ENCODE measurements around the gene DPP3. TPM values are rescaled to one million over a fixed set of nuclear protein-coding genes. Genes with fewer than 3 reads are reported as not detected.

DPP3 gene
- total RNA-seq, 1 donor from 2014 or later = 60.0 TPM

- Mint-ChIP-seq H3K4me3 (ENCODE audit: unreplicated experiment) (no peak overlapping the region), H3K27me3 (ENCODE audit: low read depth, unreplicated experiment) (no peaks in the 10 kb centered on the region), H3K9me3 (ENCODE audit: unreplicated experiment) (no peaks in the 10 kb centered on the region), H3K4me1 (ENCODE audit: low read depth, unreplicated experiment) (no peaks in the 10 kb centered on the region), H3K27ac (ENCODE audit: unreplicated experiment) (no peak overlapping the region), H3K36me3 (ENCODE audit: low read depth, unreplicated experiment) (peaks cover 12% of the 10 kb centered on the region)
- no peaks in the 10 kb centered on the region for H3K4me1 ChIP-seq (ENCODE audit: insufficient read depth, low read length)
- no peaks in the 10 kb centered on the region for H3K27me3 ChIP-seq (ENCODE audit: insufficient read depth, low read length)
- H4K20me1 ChIP-seq (ENCODE audit: insufficient read depth, low read length) = no peaks in the 10 kb centered on the region
- no peak overlapping the region for H3K4me3 ChIP-seq (ENCODE audit: insufficient read depth, low read depth, low read length)
- FAIRE-seq (no peak), DNase-seq (ENCODE audit: low read depth) (no peak)
- H3K4me2 ChIP-seq (ENCODE audit: low read length) = no peak overlapping the region
- TF ChIP-seq CTCF (IDR thresholded peaks at IDR 0.05; ENCODE audit: insufficient read depth, low read depth, low read length) (no peak), EZH2 (IDR thresholded peaks at IDR 0.05; ENCODE audit: insufficient read depth, low read length) (no peak)
- no peaks in the 10 kb centered on the region for H3K79me2 ChIP-seq (ENCODE audit: insufficient read depth, low read length)
- no peaks in the 10 kb centered on the region for H3K9me3 ChIP-seq (ENCODE audit: insufficient read depth, low read depth, low read length)
- H3K36me3 ChIP-seq (ENCODE audit: insufficient read depth, low read length) = no peaks in the 10 kb centered on the region
- H3K27ac ChIP-seq (ENCODE audit: low read depth, low read length) = no peak overlapping the region
- H3K9ac ChIP-seq (ENCODE audit: low read length) = no peak overlapping the region
- H2AFZ ChIP-seq (ENCODE audit: low read depth, low read length) = no peak overlapping the region
Measured at GRCh38 chr11:66529655-66530054, 49.4 kb downstream of the DPP3 start.

GRCh38 chr11:66530927-66531709, 50.9 kb downstream of the DPP3 start:
- H3K9me3 ChIP-seq (ENCODE audit: insufficient read depth, low read depth, low read length) = no peaks in the 10 kb centered on the region
- no peaks in the 10 kb centered on the region for H3K79me2 ChIP-seq (ENCODE audit: insufficient read depth, low read length)
- no peaks in the 10 kb centered on the region for H3K27me3 ChIP-seq (ENCODE audit: insufficient read depth, low read length)
- no peak overlapping the region for H2AFZ ChIP-seq (ENCODE audit: low read depth, low read length)
- H3K27ac ChIP-seq (ENCODE audit: low read depth, low read length) = no peak overlapping the region
- Mint-ChIP-seq H3K27ac (ENCODE audit: unreplicated experiment) (no peak overlapping the region), H3K4me1 (ENCODE audit: low read depth, unreplicated experiment) (no peaks in the 10 kb centered on the region), H3K27me3 (ENCODE audit: low read depth, unreplicated experiment) (no peaks in the 10 kb centered on the region), H3K4me3 (ENCODE audit: unreplicated experiment) (no peak overlapping the region), H3K36me3 (ENCODE audit: low read depth, unreplicated experiment) (peaks cover 14% of the 10 kb centered on the region), H3K9me3 (ENCODE audit: unreplicated experiment) (no peaks in the 10 kb centered on the region)
- H3K36me3 ChIP-seq (ENCODE audit: insufficient read depth, low read length) = no peaks in the 10 kb centered on the region
- TF ChIP-seq EZH2 (IDR thresholded peaks at IDR 0.05; ENCODE audit: insufficient read depth, low read length) (no peak), CTCF (IDR thresholded peaks at IDR 0.05; ENCODE audit: insufficient read depth, low read depth, low read length) (no peak)
- no peak for FAIRE-seq
- DNase-seq (ENCODE audit: low read depth) = no peak
- H4K20me1 ChIP-seq (ENCODE audit: insufficient read depth, low read length) = no peaks in the 10 kb centered on the region
- no peak overlapping the region for H3K4me2 ChIP-seq (ENCODE audit: low read length)
- H3K9ac ChIP-seq (ENCODE audit: low read length) = no peak overlapping the region
- no peaks in the 10 kb centered on the region for H3K4me1 ChIP-seq (ENCODE audit: insufficient read depth, low read length)
- no peak overlapping the region for H3K4me3 ChIP-seq (ENCODE audit: insufficient read depth, low read depth, low read length)

GRCh38 chr11:66531841-66532240, 51.6 kb downstream of the DPP3 start:
- Histone ChIP-seq H3K4me2 (ENCODE audit: low read length) (no peak overlapping the region), H3K4me3 (ENCODE audit: insufficient read depth, low read depth, low read length) (no peak overlapping the region), H3K27me3 (ENCODE audit: insufficient read depth, low read length) (no peaks in the 10 kb centered on the region), H3K27ac (ENCODE audit: low read depth, low read length) (no peak overlapping the region), H3K4me1 (ENCODE audit: insufficient read depth, low read length) (no peaks in the 10 kb centered on the region), H3K9ac (ENCODE audit: low read length) (no peak overlapping the region), H3K9me3 (ENCODE audit: insufficient read depth, low read depth, low read length) (no peaks in the 10 kb centered on the region), H4K20me1 (ENCODE audit: insufficient read depth, low read length) (no peaks in the 10 kb centered on the region), H2AFZ (ENCODE audit: low read depth, low read length) (no peak overlapping the region), H3K79me2 (ENCODE audit: insufficient read depth, low read length) (no peaks in the 10 kb centered on the region), H3K36me3 (ENCODE audit: insufficient read depth, low read length) (no peaks in the 10 kb centered on the region)
- TF ChIP-seq EZH2 (IDR thresholded peaks at IDR 0.05; ENCODE audit: insufficient read depth, low read length) (no peak), CTCF (IDR thresholded peaks at IDR 0.05; ENCODE audit: insufficient read depth, low read depth, low read length) (no peak)
- no peaks in the 10 kb centered on the region for H3K9me3 Mint-ChIP-seq (ENCODE audit: unreplicated experiment)
- H3K36me3 Mint-ChIP-seq (ENCODE audit: low read depth, unreplicated experiment) = peaks cover 20% of the 10 kb centered on the region
- H3K27me3 Mint-ChIP-seq (ENCODE audit: low read depth, unreplicated experiment) = no peaks in the 10 kb centered on the region
- no peak for DNase-seq (ENCODE audit: low read depth)
- H3K4me3 Mint-ChIP-seq (ENCODE audit: unreplicated experiment) = no peak overlapping the region
- no peak overlapping the region for H3K27ac Mint-ChIP-seq (ENCODE audit: unreplicated experiment)
- FAIRE-seq = no peak
- no peaks in the 10 kb centered on the region for H3K4me1 Mint-ChIP-seq (ENCODE audit: low read depth, unreplicated experiment)
